Sigmoid colon (tissue), 3 donors: ENCODE measurements around the gene FOXP1.

ENCODE experiments used
- POLR2A ChIP-seq, 2 donors: fragments of 450-650 bp; IDR thresholded peaks; one replicate each; pipeline ENCODE4 v1.6.1; 2016; ENCODE audit warnings: antibody characterized with exemption in 2 of 2, mild to moderate bottlenecking in 2 of 2, moderate library complexity in 2 of 2
- TF ChIP-seq, protein P1 (sequence below), 4 experiments: fragments of 450-650 bp in 3 of 4; fragments of 200-600 bp in 1 of 4; IDR thresholded peaks; one replicate each; pipeline ENCODE4 v1.5.1; 2016 to 2019; ENCODE audit warnings: antibody characterized with exemption in 4 of 4, mild to moderate bottlenecking in 3 of 4, moderate library complexity in 2 of 4

DNA sequence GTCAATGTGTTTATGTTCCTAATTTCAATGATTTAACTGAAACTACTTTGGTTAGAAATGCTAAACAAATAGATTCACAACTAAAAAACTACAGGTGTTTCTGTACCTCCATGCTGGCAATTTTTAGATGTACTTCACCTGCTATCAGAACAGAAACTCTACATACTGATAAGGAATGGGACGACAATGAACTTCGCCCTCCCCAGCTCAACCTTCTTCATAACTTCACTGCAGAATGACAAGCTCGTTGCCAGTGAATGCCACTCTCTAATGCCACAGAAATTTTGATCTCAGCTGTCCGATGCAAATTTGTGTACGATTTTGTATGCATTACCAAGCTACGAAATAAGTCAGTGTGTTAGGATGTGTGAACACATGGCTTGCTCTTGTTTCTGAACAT, 133.4 kb downstream of the FOXP1 start:
- TF ChIP-seq, protein P1, sequence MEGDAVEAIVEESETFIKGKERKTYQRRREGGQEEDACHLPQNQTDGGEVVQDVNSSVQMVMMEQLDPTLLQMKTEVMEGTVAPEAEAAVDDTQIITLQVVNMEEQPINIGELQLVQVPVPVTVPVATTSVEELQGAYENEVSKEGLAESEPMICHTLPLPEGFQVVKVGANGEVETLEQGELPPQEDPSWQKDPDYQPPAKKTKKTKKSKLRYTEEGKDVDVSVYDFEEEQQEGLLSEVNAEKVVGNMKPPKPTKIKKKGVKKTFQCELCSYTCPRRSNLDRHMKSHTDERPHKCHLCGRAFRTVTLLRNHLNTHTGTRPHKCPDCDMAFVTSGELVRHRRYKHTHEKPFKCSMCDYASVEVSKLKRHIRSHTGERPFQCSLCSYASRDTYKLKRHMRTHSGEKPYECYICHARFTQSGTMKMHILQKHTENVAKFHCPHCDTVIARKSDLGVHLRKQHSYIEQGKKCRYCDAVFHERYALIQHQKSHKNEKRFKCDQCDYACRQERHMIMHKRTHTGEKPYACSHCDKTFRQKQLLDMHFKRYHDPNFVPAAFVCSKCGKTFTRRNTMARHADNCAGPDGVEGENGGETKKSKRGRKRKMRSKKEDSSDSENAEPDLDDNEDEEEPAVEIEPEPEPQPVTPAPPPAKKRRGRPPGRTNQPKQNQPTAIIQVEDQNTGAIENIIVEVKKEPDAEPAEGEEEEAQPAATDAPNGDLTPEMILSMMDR (IDR thresholded peaks at IDR 0.05): no peak
- no peak for TF ChIP-seq POLR2A (IDR thresholded peaks at IDR 0.05)
